Right atrium auricular region (tissue), 2 donors: ENCODE data around the gene MIGA1. TPM values are rescaled to one million over a fixed set of nuclear protein-coding genes. Genes with fewer than 3 reads are reported as not detected.
A peak's percentile ranks its signal among the peaks of the same experiment; 100 is the strongest.

Experiments
- DNase-seq: peaks from one replicate; pipeline ENCODE4 v3.0.0-alpha.2; 2019; ENCODE audit warnings: low spot score
- H3K27ac ChIP-seq, 2 donors: fragments of 200-600 bp; sonication (generic); 1 replicate in 1 of 2; 2 replicates in 1 of 2; pipeline ENCODE4 v1.5.1; 2016 to 2019
- H3K27me3 ChIP-seq, 2 donors: fragments of 200-600 bp; sonication (generic); one replicate each; pipeline versions ENCODE4 v1.5.1 to v1.6.0; 2017 to 2019
- H3K36me3 ChIP-seq: fragments of 200-600 bp; sonication (generic); one replicate; pipeline ENCODE4 v1.5.1; 2016
- H3K4me1 ChIP-seq, 2 donors: fragments of 200-600 bp; sonication (generic); one replicate each; pipeline versions ENCODE4 v1.5.1 to v1.6.0; 2017 to 2019
- H3K4me3 ChIP-seq, 2 donors: fragments of 200-600 bp; sonication (generic); 1 replicate in 1 of 2; 2 replicates in 1 of 2; pipeline ENCODE4 v1.5.1; 2017 to 2019; ENCODE audit warnings: mild to moderate bottlenecking in 1 of 2, moderate library complexity in 1 of 2
- H3K9me3 ChIP-seq, 2 donors: fragments of 200-600 bp; sonication (generic); one replicate each; pipeline ENCODE4 v1.5.1; 2019
- total RNA-seq, 2 donors: library from RNA; depleted of rRNA; stranded (reverse); fragments of >200 nt; gene quantifications; one replicate each; pipeline ENCODE4 v1.1.0, GENCODE V29; 2016
- TF ChIP-seq, protein P1 (sequence below), 2 donors: fragments of 200-600 bp; sonication (generic); IDR thresholded peaks; one replicate each; pipeline ENCODE4 v1.5.1; 2019; ENCODE audit warnings: antibody characterized with exemption in 2 of 2

Gene MIGA1
- total RNA-seq, 2 donors from 2014 or later: 8.5 to 10.1 TPM

DNA sequence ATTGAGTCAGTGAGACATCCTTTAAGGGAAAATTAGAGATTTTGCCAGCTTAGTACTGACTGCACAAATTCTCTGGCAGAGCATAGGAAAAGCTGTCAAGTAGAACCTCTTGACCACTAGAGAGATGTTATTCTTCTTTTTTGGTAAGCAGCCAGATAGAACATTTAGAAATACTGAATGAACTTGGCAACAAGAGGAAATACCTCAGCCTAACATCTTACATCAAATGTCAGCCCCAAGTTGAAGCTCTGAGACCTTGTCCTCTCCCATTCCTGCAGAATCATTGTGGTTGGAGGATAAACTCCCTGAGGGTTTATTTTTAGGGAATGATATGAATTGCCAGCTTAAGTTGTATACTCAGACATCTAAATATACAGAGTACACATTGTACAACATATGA, 53.5 kb downstream of the MIGA1 start:
- H3K27ac ChIP-seq: peak overlapping the region; percentile 84 to 95
- H3K4me1 ChIP-seq: peaks cover 0 to 72% of the 10 kb centered on the region in 2 donors
- H3K9me3 ChIP-seq: no peaks in the 10 kb centered on the region
- H3K4me3 ChIP-seq: no peak overlapping the region
- TF ChIP-seq, protein P1, sequence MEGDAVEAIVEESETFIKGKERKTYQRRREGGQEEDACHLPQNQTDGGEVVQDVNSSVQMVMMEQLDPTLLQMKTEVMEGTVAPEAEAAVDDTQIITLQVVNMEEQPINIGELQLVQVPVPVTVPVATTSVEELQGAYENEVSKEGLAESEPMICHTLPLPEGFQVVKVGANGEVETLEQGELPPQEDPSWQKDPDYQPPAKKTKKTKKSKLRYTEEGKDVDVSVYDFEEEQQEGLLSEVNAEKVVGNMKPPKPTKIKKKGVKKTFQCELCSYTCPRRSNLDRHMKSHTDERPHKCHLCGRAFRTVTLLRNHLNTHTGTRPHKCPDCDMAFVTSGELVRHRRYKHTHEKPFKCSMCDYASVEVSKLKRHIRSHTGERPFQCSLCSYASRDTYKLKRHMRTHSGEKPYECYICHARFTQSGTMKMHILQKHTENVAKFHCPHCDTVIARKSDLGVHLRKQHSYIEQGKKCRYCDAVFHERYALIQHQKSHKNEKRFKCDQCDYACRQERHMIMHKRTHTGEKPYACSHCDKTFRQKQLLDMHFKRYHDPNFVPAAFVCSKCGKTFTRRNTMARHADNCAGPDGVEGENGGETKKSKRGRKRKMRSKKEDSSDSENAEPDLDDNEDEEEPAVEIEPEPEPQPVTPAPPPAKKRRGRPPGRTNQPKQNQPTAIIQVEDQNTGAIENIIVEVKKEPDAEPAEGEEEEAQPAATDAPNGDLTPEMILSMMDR (IDR thresholded peaks at IDR 0.05): no peak
- no peaks in the 10 kb centered on the region for H3K36me3 ChIP-seq
- DNase-seq: no peak
- no peaks in the 10 kb centered on the region for H3K27me3 ChIP-seq

DNA sequence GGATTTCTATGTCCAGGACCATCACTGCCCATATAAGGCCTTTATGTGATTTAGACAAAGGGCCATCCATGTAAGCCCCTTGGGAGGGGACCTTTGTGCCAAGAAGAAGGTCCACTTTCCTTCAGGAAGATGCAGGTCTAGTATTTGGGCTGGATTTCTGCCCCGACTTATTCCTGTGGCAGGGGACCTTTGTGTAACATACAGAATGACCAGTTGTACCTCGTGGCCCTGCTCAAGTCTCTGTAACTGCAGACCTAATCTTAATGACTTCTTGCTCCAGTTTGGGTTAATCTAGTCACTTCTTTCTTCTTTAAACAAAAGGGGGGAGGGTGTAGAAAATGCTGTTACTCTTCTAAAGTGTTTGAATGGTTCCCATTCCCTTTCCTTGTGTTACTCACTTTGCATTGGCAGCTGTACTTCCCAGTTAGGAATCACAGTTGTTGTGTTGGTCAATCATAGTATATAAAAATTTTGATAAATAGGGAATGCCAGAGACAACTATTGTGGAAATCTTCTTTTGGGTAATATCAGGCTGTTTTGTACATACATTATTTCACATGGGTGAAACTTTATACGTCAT, 54.2 kb downstream of the MIGA1 start:
- H3K4me3 ChIP-seq: no peak overlapping the region
- TF ChIP-seq, protein P1 (IDR thresholded peaks at IDR 0.05): no peak
- no peaks in the 10 kb centered on the region for H3K9me3 ChIP-seq
- peak overlapping the region; percentile 84 to 95 for H3K27ac ChIP-seq
- H3K36me3 ChIP-seq: no peaks in the 10 kb centered on the region
- H3K4me1 ChIP-seq: peaks cover 0 to 71% of the 10 kb centered on the region in 2 donors
- H3K27me3 ChIP-seq: no peaks in the 10 kb centered on the region
- no peak for DNase-seq

DNA sequence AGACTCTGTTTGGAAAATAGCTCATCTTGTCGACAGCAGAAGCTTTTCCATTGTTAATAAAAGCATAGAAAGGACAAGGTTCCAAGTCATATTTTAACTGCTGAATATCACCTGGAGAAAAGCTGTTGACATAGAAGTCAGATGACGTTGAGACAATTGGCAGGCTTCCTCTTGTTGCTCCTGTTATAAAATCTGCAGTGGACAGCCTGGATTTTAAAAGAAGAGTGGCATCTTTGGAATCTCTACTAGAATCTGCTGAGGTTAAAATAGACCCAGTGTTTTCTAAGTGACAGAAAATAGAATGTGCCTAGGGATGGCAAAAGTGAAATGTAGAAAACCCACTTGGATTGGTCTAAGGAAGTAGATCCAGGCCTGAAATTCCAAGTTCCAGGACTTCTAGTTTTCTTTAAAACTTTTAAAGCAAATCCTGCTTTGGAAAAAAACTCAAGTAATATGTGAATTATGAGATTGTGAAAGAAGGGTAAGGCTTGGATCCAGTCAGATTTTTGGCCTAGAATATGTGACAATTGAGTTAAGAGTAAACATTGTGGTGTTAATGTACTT, 55.4 kb downstream of the MIGA1 start:
- no peak for DNase-seq
- peak overlapping the region; percentile 84 to 95 for H3K27ac ChIP-seq
- H3K9me3 ChIP-seq: no peaks in the 10 kb centered on the region
- no peaks in the 10 kb centered on the region for H3K27me3 ChIP-seq
- H3K4me3 ChIP-seq: no peak overlapping the region
- H3K36me3 ChIP-seq: no peaks in the 10 kb centered on the region
- H3K4me1 ChIP-seq: peaks cover 0 to 65% of the 10 kb centered on the region in 2 donors
- TF ChIP-seq, protein P1 (IDR thresholded peaks at IDR 0.05): no peak

DNA sequence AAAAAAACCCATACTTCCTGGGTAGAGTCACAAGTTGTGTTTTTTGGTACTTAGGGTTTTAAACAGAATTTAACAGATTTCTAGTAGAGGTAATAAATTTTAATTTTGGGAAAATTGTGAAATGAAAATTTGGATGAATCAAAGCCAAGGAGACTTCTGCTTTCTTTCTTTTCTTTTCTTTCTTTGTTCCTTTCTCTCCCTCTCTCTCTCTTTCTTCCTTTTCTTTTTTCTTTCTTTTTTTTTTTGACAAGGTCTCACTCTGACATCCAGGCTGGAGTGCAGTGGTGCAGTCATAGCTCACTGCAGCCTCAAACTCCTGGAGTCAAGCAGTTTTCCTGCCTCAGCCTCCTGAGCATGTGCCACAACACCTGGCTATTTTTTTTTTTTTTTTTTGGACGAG, 62.1 kb downstream of the MIGA1 start:
- DNase-seq: no peak
- Histone ChIP-seq H3K27me3 (no peaks in the 10 kb centered on the region), H3K4me3 (no peak overlapping the region), H3K4me1 (peaks cover 0 to 2% of the 10 kb centered on the region in 2 donors), H3K36me3 (no peaks in the 10 kb centered on the region), H3K9me3 (no peaks in the 10 kb centered on the region), H3K27ac (no peak overlapping the region)
- TF ChIP-seq, protein P1 (IDR thresholded peaks at IDR 0.05): no peak

DNA sequence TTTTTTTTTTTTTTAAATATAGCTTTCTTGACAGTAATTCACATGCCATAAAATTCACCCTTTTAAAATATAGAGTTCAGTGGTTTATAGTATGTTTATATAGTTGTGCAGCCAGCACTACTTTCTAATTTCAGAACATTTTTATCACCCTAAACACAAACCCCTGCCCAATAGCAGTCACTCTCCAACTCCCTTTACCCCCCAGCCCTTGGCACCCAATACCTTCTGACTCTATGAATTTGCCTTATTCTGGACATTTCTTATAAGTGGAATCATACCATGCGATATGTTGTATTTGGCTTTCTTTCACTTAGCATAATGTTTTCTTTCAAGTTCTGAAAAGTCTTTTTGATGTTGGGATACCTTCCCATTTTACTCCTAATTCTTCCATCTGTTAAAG, 66.5 kb downstream of the MIGA1 start:
- H3K4me1 ChIP-seq: no peaks in the 10 kb centered on the region
- no peak overlapping the region for H3K27ac ChIP-seq
- H3K27me3 ChIP-seq: no peaks in the 10 kb centered on the region
- TF ChIP-seq, protein P1 (IDR thresholded peaks at IDR 0.05): no peak
- H3K4me3 ChIP-seq: no peak overlapping the region
- H3K36me3 ChIP-seq: no peaks in the 10 kb centered on the region
- no peaks in the 10 kb centered on the region for H3K9me3 ChIP-seq
- no peak for DNase-seq

DNA sequence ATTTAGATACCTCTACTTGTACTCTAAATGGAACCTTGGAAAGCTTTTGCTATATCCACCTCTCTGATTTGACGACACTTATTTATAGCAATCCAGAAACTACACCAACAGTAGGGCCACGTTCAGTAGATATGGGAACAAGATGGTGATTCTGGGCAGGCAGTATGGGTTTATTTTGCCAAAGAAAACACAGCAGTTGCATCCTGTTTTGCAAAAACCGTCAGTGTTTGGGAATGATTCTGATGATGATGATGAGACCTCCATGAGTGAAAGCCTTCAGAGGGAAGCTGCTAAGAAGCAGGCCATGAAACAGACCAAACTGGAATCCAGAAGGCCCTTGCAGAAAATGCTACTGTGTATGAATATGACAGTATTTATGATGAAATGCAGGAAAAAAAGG, 67.5 kb downstream of the MIGA1 start:
- Histone ChIP-seq H3K4me1 (no peaks in the 10 kb centered on the region), H3K27ac (no peak overlapping the region), H3K36me3 (no peaks in the 10 kb centered on the region), H3K4me3 (no peak overlapping the region), H3K27me3 (no peaks in the 10 kb centered on the region), H3K9me3 (no peaks in the 10 kb centered on the region)
- TF ChIP-seq, protein P1 (IDR thresholded peaks at IDR 0.05): no peak
- DNase-seq: no peak
